Spleen (tissue), 7 donors: ENCODE results near the gene TOP3A.

Experiments used
- POLR2A ChIP-seq, 3 donors: fragments of 450-650 bp; IDR thresholded peaks; one replicate each; pipeline ENCODE4 v1.5.1; 2017; ENCODE audit warnings: antibody characterized with exemption in 3 of 3, mild to moderate bottlenecking in 1 of 3
- POLR2AphosphoS5 ChIP-seq, 3 donors: sonication (generic); formaldehyde crosslinking; IDR thresholded peaks; one replicate each; pipeline ENCODE4 v1.5.1; 2017; ENCODE audit warnings: antibody characterized with exemption in 3 of 3
- TF ChIP-seq, protein P1 (sequence below), 11 experiments: fragments of 200-600 bp in 7 of 11; fragments of 450-650 bp in 4 of 11; sonication (generic) in 4 of 11; IDR thresholded peaks in 8 of 11; conservative IDR thresholded peaks in 3 of 11; 1 replicate in 7 of 11; 2 replicates in 4 of 11; pipeline versions ENCODE4 v1.4.0 to v1.8.0; 2016 to 2021; ENCODE audit warnings: antibody characterized with exemption in 11 of 11, inconsistent platforms in 4 of 11, mild to moderate bottlenecking in 1 of 11
- donor health status: DM: no; HTN: no; CAD: no; lungs with moderate emphysema.
- donor health status: DM: no; HTN: no; CAD: no.
- donor health status: DM: no; HTN: no; CAD: no.

DNA sequence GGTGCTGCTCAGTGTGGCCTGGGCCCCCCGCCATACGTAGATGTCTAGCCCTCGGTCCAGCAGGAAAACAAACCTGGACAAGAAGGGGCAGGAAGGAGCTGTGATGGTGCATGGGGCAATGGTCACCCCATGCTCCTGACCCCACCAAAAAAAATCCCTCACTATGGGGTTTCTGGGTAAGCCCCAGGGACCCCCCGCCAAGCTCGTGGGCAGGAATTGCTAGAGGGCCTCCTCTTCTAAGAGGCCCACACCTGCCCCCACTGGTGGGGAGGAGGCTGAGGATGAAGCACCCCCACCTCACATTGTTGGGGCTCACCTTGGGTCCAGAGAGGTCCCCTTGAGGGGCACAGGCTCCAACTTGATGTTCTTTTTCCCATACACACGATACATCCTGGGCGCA is 66.0 kb downstream of the TOP3A start:
- TF ChIP-seq POLR2AphosphoS5 (IDR thresholded peaks at IDR 0.05) (peak in 1 of 3 donors; percentile 50), POLR2A (IDR thresholded peaks at IDR 0.05) (no peak)
- TF ChIP-seq, protein P1, sequence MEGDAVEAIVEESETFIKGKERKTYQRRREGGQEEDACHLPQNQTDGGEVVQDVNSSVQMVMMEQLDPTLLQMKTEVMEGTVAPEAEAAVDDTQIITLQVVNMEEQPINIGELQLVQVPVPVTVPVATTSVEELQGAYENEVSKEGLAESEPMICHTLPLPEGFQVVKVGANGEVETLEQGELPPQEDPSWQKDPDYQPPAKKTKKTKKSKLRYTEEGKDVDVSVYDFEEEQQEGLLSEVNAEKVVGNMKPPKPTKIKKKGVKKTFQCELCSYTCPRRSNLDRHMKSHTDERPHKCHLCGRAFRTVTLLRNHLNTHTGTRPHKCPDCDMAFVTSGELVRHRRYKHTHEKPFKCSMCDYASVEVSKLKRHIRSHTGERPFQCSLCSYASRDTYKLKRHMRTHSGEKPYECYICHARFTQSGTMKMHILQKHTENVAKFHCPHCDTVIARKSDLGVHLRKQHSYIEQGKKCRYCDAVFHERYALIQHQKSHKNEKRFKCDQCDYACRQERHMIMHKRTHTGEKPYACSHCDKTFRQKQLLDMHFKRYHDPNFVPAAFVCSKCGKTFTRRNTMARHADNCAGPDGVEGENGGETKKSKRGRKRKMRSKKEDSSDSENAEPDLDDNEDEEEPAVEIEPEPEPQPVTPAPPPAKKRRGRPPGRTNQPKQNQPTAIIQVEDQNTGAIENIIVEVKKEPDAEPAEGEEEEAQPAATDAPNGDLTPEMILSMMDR (IDR thresholded peaks at IDR 0.05 in 8 of 11, conservative IDR thresholded peaks at IDR 0.05 in 3 of 11), result no peak
